Stimulated activated CD4-positive, alpha-beta T cell treated with anti-CD3 and anti-CD28 coated beads, Interleukin-4, amount 100 ng/mL, for 24 hours (primary cell): ENCODE results near the gene MSL3B.

Source experiments
- DNase-seq: peaks from one replicate; pipeline ENCODE4 v3.0.0-alpha.2; 2020

The MSL3B gene

DNA sequence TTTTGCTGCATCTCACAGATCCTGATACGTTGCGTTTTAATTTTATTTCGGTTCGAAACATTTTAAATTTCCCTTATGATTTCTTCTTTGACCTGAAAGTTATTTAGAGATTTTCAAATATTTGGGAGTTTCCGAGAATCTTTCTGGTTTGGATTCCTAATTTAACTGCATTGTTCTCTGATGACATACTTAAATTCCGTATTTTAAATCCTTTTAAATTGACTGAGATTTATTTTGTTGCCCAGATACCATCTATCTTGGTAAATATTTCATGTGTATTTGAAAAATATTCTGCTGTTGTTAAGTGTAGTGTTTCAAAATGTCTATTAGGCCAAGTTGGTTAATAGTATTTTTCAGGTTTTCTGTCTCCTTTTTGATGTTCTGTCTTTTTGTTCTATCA is 52.3 kb downstream of the MSL3B start:
- no peak for DNase-seq
